Stimulated activated naive CD4-positive, alpha-beta T cell treated with Interleukin-2 at 50 U/mL for 16 hours (primary cell): ENCODE results near the gene PRKACG.
"Not testable (repeated sequence)": the region's sequence is repeated elsewhere in the genome, so short reads cannot be mapped to it uniquely, and the experiment has no call there.

ENCODE experiments used
- DNase-seq: peaks from one replicate; lab custom pipeline; 2025; lab: John Stamatoyannopoulos, UW

The PRKACG gene

DNA sequence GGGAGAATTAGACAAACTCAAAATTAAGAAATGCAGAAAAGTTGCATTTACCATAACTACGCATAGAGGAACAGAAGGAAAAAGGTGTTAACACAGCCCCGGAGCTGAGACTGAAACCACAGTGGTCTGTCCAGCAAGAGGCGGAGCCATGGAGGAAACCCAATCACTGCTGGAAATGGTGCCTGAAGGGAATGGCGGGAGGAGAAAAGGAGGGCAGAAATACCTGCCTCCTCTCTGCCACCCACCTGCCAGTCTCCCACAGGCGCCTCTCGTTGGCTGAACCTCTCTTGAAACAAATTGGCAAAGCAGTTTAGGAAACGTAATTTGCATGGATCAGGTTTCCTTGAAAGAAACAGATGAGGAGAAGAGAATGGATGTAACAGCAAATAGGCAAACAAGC, 9.7 kb upstream of the PRKACG start:
- no peak for DNase-seq

- no peak for DNase-seq
These were observed 6.6 kb upstream of the PRKACG start for GRCh38 chr9:69020301-69021145.

GRCh38 chr9:69019808-69020207, 5.9 kb upstream of the PRKACG start:
- DNase-seq: no peak

GRCh38 chr9:69018737-69019136, 4.8 kb upstream of the PRKACG start:
- no peak for DNase-seq

- no peak for DNase-seq
These were observed 2.5 kb upstream of the PRKACG start for GRCh38 chr9:69016191-69017096.

DNA sequence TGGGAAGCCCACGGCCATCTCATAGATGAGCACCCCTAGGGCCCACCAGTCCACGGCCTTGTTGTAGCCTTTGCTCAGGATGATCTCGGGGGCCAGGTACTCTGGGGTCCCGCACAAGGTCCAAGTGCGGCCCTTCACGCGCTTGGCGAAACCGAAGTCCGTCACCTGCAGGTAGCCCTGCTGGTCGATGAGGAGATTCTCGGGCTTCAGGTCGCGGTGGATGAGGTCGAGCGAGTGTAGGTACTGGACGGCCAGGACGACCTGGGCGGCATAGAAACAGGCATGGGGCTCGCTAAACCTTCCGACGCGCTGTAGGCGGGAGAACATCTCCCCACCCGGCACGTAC, 558 bp downstream of the PRKACG start:
- no peak for DNase-seq

- no peak for DNase-seq
These were observed 1.1 kb downstream of the PRKACG start for GRCh38 chr9:69012696-69013381.

DNA sequence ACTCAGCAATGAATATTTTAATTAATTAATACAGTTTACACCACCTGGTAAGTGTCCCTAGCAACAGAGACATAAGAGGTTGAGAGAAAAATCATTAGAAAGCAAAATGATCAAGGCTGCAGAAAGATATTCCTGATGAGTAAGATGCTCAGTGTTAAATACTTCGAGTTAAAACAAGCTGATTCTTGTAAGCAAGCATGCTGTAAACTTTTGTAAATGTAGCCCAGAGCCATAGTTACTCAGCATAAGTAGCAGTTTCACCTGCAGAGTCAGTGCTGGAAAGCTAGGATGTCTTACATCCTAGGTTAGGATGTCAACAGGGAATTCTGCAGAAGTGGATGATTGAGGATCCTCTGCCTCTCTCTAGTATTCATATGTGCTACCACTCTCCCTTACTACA, 4.2 kb downstream of the PRKACG start:
- DNase-seq: no peak

DNA sequence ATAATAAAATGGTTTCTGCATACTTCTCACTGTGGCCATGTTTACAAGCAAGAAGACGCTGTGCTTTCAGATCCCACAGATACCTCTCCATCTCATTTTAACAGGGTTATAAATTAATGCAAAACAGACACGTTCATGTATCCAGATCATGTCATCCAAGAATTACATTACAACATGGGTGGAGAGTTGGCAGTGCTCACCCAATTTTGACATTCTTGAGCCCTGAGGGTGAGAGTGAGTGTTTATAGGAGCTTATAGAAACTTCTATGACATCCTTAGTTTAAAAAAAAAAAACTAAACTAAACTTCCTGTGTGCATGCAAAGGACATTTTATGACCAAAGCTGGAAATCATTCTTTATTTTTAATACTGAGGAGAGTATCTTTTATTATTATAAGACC, 9.1 kb downstream of the PRKACG start:
- no peak for DNase-seq

DNA sequence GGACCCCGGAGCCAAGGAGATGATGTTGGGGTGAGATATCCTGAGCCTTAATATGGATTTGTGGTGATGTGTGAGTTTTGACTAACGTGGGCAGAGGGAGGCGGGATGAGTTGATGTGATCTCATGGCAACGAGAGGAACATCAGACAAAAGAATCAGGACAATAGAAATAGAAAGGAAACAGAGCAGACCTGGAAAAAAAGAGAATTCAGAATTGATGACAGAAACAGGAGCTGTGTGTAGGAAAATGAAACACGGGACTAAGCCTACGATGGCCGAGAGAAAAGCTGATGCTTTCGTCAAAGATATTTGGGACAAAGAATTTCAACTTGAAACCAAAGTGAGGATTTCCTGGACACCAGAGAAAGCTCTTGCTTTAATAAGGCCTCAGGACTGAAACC, 10.9 kb downstream of the PRKACG start:
- no peak for DNase-seq

GRCh38 chr9:69001921-69002320, 12.0 kb downstream of the PRKACG start:
- no peak for DNase-seq

DNA sequence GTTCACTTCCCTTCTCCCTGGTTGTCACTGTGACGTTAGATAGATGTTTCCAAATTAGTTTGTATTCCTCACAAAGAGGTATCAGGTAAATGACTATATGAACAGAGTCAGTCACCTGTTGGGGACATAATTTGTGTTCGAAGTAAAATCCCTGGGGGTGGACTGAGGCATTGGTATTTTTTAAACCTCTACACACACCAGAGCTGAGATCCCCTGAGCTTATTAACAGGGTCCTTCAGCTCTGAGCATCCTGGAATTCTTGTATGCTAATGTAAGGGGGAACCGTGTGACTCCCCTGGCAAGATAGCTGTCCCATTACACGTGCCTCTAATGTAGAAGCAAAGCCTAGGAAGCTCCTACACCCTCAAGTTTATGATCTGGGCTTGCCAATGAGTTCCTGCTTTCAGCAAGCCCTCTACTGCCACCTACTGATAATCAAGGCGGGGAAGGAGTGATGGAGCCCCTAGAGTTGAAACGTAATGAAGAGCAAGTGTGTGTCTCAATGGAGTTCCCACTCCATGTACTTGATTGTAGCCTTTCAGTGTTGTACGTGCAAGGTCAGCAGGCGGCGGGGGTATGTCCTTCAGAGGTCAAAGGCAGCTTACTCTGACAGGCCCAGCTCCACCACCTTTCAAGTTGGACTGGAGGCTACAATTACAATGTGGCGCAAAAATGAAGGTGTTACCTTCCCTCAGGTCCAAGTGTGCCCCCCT, 14.4 kb downstream of the PRKACG start:
- DNase-seq: peak; percentile 48

DNA sequence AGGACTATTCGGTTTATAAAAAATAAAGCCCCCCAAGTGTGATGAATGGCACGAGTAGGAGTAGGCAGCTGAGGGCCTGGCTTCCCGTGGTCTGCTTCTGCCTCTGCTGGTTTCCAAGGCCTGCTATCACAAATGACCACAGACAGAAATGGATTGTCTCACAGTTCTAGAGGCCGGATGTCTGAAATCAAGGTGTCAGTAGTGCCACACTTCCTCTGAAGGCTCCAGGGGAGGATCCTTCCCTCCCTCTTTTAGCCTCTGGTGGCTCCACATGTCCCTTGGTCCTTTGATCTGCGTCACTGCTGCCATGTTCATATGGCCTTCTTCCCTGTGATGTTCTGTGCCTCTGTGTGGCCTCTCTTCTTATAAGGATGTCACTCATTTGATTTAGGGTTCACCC, 15.1 kb downstream of the PRKACG start:
- no peak for DNase-seq

- no peak for DNase-seq
These were observed 15.5 kb downstream of the PRKACG start for GRCh38 chr9:68998385-68998784.

DNA sequence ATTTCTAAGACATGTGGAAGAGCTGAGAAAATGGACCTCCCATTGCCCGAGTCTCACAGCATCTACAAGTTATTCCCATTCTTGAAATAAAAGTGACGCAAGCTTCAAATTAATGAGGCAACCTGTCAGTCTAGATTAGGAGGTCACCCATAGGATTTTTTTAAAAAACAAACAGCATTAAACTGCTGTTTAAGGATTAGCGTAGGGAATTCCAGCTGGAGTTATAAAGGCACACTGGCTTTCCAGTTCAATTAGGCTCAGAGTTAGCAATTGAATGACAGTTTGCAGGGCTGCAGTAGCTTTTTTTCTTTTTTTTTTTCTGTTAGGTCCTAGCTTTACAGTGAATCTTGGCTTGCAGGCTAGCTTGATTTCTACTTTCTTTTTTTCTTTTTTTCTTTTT, 16.2 kb downstream of the PRKACG start:
- no peak for DNase-seq

DNA sequence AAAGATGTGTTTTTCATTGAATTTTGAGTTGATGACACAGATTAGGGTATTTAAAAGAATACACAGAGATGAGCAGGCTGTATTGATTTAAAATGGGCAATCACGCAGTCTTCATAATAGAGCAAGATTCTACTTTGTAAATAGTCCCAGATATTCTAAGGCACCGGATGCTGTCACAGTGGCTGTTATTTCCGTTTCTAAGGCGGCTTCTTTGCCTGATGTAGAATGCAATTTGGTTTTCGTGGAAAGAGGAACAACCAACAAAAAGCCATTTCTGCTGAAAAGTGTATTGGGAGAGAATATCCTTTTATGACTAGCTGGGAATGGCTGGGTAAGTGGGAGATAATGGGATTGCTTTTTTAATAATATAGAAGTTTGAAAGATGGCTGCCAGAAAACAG, 17.5 kb downstream of the PRKACG start:
- no peak for DNase-seq

- no peak for DNase-seq
These were observed 18.1 kb downstream of the PRKACG start for GRCh38 chr9:68995776-68996175.

DNA sequence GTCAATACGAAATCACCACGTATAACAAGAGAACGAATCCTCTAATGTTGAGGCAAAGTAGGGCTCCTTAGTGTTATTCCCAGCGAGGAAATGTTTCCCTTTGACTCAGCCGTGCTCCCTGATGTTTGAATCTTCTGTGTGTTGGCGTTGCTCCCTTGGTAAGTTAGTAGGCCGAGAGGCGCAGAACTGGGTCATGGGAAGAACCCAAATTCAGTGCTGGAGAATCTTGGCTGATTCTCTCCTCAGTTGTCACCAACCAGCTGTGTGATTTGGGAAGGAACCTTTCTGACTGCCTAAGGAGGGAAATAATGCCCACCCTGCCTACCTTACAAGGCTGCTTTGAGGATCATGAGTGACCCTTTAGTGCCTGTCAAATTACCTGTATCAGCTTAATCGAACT, 22.5 kb downstream of the PRKACG start:
- no peak for DNase-seq

GRCh38 chr9:68986949-68987348, 27.0 kb downstream of the PRKACG start:
- DNase-seq: not testable (repeated sequence)

DNA sequence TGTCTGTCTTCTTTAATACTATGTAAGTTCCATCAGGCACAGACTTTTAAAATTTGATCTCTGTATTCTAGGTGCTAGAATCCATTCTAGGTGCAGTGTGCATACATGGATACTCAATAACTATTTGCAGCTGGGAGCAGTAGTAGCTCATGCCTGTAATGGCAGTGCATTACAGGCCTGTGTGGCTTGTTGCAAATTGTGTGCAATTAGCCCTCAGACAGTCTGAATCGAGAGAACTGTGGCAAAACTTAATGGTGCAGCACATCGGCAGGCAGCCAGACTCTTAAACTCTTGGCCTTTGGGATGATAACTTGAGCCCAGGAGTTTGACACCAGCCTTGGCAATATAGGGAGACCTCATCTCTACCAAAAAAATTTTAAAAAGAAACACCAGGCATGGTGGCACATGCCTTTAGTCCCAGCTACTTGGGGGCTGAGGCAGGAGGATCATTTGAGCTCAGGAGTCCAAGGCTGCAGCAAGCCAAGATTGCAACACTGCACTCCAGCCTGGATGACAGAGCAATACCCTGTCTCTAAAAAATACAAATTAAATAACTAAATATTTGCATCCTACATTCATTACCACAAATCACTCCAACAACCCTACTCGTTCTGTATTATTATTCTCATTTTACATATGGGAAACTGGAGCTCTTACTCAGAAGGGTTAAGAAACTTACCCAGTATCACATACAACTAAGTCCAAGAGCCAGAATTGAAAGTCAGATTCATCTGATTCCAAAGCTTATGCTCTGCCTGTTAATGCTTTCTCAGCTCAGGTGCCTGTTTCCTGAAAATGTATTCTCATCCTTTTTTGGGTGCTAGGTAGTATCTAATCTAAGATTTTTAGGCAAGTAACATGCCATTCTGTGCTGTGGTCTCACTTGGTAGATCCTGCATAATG, 30.1 kb downstream of the PRKACG start:
- no peak for DNase-seq

DNA sequence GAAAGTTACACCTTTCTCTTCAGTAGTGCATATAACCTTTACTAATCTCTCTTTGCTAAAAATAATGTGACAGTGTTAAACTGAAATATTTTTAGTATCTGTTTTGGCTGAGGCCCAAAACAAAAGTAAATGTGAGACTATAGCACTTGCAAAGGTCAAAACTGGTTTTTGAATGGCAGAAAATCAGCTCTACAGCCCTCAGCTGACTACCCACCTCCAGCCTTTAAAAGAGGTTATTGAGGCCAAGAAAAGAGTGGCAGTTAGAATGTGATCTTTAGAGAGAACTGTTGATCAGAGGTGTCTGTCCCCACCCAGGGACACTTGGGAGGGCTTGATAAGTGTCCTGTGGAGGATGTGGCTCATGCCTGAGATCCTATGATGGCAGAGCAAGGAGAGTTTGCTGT, 30.9 kb downstream of the PRKACG start:
- no peak for DNase-seq
